Femur (tissue), 1 donor: Measurements from ENCODE around the gene PTGER1.
"Not testable (repeated sequence)": the region's sequence is repeated elsewhere in the genome, so short reads cannot be mapped to it uniquely, and the experiment has no call there.

Source experiments
- DNase-seq: peaks from one replicate; pipeline ENCODE4 v3.0.0-alpha.2; 2017

The PTGER1 gene

DNA sequence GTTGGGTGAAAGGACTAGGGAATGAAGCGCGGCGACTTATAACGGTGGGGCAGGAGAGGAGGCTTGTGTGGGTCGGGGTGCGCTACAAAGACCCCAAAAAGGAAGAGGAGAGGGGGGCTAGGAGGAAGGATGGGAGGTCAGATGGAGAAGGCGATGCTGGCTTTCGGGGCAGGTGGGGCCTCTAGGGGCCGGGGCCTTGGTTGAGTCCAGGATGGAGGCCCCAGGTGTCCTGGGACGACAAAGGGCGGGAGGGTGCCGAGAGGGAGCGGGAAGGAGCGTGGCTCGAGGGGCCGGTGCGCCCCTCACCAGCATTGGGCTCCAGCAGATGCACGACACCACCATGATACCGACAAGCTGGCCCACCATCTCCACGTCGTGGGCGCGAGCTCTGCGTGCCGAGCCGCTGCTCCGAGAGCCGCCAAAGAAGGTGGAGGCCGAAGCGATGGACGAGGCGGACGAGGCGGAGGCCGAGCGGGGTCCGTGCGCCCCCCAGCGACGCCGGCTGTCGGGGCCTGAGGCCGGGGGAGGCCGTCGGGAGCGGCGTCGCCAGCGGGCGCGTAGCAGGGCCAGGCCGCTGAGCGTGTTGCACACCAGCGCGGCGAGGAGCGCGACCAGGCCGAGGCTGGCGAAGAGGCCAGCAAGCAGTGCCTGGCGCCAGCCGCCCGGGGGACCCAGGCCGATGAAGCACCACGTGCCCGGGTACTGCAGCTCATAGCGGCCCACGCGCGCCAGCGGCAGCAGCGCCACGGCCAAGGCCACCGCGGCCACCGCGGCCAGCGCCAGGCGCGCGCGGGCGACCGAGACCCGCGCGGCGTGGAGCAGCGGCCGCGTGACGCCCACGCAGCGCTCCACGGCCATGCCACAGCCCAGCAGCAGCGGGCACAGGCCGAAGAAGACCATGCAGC, 1.8 kb downstream of the PTGER1 start:
- no peak for DNase-seq

DNA sequence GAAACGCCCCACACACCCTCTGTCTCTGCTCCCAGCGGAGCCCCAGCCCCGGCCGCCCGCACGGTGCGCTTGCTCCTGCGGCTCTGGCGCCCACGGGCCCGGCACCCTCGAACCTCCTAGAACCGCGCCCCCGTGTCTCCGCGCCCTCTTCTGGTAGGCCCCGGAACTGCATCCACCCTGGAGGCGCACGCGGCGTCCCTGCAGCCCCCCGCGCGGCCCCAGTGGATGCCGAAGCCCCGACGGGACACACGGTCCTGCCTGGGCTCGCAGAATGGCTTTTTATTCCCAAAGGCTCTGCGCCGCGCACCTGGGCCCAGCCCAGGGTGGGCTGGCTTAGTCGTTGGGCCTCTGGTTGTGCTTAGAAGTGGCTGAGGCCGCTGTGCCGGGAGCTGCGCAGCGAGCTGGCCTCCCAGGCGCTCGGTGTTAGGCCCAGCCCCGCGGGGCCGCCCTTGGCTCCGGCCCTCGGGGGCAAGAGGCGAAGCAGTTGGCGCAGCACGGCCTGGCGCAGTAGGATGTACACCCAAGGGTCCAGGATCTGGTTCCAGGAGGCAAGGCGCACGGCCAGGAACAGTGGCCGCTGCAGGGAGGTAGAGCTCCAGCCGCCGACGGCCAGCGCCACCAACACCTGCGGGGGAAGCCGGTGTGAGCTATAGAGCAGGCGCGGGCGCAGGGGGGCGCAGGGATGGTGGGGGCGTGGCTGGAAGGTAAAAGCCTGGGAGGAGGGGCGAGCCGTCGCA, 2.8 kb downstream of the PTGER1 start:
- DNase-seq = peak; percentile 80

DNA sequence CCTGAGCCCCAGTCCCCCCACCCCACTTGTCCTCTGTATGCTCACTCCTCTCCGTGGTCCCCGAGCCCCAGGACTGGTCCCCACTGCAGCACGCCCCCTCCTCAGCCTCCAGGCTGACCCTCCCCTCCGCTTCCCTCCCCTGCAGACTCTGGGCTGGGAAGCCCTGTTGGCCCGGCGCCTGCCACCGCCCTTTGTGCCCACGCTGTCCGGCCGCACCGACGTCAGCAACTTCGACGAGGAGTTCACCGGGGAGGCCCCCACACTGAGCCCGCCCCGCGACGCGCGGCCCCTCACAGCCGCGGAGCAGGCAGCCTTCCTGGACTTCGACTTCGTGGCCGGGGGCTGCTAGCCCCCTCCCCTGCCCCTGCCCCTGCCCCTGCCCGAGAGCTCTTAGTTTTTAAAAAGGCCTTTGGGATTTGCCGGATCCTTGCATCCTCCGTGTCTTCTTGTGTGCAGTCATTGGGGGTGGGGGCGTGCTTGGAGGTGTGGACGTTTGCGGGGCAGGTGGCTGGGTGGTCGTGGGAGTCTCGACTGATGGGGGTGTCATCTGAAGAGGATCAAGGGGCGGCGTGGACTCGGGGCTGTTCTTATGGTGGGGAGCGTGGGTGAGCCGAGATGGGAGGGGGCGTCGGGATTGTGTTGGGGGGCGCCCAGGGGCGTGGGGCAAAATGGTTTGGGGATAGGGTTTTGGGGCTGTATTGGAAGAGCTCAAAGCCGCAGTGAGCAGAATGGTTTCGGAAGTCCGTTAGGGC, 3.5 kb downstream of the PTGER1 start:
- DNase-seq = no peak

DNA sequence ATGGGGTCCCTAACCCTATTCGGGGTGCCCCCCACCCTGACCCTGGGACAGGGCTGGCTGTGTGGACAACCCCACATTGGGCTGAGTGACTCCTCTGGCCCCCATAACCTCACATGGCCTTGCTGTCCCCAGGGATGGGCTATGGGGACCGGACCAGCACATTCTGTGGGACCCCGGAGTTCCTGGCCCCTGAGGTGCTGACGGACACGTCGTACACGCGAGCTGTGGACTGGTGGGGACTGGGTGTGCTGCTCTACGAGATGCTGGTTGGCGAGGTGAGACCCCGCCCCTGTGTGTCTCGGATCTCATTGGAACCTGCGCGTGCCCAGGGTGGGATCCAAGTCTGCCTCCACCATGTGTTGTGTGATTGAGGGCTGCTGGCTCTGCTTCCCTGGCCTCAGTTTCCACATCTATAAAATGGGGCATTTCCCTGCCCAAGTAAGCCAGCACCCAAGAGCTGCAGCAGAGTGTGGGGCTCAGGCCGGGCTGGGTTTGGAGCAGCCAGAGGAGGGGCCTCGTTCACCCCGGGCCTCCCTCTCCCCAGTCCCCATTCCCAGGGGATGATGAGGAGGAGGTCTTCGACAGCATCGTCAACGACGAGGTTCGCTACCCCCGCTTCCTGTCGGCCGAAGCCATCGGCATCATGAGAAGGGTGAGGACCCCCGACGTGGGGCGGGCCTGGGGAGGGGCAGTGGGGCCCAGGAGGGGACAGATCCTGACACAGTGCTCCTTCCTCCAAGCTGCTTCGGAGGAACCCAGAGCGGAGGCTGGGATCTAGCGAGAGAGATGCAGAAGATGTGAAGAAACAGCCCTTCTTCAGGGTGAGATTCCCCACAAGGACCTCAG, 4.9 kb downstream of the PTGER1 start:
- DNase-seq = no peak

DNA sequence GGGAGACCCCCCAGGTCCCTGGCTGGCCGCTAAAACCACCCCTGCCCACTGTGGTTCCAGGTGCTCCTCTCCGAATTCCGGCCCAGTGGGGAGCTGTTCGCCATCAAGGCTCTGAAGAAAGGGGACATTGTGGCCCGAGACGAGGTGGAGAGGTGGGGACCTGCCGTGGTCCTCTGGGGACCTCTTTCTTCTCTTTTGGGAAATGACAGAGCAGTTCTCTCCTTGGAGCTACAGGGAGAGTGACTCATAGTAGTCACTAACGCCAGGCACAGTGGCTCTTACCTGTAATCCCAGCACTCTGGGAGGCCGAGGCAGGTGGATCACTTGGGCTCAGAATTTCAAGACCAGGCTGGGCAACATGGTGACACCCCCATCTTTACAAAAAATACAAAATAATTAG, 7.3 kb downstream of the PTGER1 start:
- no peak for DNase-seq

DNA sequence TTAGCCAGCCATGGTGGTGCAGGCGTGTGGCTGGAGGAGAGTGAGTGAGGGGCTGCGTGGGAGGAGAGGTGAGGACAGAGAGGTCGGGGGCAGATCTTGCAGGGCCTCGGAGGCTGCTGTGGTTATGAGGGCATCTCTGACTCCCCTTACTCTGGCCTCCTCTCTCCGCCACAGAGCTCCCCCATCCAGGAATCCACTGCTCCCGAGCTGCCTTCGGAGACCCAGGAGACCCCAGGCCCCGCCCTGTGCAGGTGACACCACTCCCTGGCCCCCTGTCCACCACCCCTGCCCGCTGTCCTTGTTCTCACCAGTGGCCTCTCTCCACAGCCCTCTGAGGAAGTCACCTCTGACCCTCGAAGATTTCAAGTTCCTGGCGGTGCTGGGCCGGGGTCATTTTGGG, 7.8 kb downstream of the PTGER1 start:
- DNase-seq = no peak

DNA sequence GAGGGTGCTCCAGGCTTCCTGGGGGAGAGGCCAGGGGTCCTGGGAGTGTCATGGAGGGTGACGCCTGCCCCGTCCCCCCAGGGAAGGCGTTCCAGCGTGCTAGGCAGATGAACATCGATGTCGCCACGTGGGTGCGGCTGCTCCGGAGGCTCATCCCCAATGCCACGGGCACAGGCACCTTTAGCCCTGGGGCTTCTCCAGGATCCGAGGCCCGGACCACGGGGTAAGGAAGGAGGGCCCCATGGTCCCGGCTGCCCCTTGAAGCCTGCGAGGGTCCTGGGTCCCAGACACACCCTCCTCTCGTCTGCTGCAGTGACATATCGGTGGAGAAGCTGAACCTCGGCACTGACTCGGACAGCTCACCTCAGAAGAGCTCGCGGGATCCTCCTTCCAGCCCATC, 11.4 kb downstream of the PTGER1 start:
- DNase-seq = no peak

DNA sequence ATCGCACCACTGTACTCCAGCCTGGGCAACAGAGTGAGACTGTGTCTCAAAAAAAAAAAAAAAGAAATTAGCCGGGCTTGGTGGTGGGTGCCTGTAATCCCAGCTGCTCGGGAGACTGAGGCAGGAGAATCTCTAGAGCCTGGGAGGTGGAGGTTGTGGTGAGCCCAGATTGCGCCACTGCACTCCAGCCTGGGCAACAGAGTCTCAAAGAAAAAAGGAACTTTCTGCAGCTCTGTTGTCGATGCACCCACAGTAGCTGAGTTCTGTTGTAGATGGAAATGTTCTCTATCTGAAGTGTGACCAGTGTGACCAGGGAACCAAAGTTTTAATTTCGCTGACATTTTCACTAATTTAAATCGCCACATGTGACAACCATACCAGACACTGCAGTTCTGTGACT, 12.8 kb downstream of the PTGER1 start:
- DNase-seq = not testable (repeated sequence)

DNA sequence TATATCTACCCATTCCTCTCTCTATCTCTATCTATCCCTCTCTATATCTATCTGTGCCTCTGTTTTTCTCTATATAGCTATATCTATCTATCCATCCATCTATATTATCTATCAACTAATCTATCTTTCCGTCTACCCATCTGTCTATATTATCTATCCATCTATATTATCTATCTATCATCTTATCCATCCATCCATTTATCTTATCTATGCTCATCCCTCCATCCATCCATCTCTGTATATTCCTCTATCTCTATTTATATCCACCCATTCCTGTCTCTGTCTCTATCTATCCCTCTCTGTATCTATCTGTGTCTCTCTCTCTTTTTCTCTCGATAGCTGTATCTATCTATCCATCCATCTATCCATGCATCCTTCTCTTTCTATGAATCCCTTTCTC, 14.2 kb downstream of the PTGER1 start:
- no peak for DNase-seq

DNA sequence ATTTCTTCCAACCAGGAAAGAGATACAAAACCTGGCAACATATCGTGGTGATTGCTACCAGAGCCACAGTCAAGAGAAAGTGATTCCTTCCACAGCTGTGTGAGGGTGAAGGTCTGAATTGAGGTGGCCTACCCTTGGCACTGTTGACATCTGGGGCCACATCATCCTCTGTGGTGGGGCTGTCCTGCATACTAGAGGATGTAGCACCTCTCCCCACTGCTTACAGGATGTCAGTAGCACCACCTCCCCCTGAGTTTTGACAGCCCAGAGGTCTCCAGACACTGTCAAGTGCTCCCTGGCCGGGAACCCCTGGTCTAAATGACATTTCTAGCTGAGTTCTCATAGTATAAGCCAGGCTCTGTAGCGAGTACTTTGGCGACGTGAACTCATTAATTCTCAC, 15.5 kb downstream of the PTGER1 start:
- DNase-seq = no peak

DNA sequence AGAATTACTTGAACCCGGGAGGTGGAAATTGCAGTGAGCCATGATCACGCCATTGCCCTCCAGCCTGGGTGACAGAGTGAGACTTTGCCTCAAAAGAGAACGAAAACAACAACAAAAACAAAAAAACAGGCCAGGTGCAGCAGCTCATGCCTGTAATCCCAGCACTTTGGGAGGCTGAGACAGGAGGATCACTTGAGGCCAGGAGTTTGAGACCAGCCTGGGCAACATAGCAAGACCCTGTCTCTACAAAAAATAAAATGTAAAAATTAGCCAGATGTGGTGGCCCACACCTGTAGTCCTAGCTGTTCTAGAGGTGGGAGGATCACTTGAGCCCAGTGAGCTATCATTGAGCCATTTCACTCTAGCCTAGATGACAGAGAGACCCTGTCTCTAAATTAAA, 22.9 kb downstream of the PTGER1 start:
- not testable (repeated sequence) for DNase-seq

DNA sequence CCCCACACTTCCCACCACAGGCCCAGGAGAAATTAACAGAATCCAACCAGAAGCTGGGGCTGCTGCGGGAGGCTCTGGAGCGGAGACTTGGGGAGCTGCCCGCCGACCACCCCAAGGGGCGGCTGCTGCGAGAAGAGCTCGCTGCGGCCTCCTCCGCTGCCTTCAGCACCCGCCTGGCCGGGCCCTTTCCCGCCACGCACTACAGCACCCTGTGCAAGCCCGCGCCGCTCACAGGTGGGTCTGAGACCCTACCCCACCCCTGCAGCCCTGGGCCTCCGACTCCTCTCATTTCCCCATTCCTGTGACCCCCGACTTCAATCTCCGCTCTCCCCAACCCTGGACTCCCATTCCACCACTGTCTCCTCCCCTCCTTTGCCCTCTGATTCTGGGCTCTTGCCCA, 24.3 kb downstream of the PTGER1 start:
- no peak for DNase-seq

DNA sequence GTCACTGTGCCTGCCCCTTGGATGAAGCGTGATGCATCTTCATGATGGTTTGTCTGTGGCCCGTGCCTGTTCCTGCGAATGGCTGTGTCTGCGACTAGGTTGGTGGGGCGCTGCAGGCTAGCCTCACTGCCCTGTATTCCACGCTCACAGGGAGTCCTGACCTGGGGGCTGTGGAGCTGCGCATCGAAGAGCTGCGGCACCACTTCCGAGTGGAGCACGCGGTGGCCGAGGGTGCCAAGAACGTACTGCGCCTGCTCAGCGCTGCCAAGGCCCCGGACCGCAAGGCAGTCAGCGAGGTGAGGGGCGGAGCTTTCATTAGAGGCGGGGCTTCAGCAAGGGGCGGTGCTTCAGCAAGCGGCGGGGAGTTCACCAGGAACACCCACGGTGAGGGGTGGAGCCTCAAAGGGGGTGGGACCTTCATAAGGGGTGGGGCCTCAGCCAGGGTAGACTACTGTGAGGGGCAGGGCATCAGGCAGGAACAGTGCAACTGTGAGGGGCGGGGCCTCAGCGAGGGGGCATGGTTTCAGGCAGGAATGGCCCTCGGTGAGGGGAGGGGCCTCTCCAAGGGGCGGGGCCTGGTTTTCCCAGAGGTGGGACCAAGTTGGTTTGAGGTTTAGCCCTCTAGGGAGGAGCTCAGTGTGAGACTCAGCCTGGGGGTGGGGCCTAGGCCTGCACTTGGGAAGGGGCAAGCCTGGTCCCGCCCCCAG, 24.8 kb downstream of the PTGER1 start:
- peak; percentile 62 for DNase-seq

DNA sequence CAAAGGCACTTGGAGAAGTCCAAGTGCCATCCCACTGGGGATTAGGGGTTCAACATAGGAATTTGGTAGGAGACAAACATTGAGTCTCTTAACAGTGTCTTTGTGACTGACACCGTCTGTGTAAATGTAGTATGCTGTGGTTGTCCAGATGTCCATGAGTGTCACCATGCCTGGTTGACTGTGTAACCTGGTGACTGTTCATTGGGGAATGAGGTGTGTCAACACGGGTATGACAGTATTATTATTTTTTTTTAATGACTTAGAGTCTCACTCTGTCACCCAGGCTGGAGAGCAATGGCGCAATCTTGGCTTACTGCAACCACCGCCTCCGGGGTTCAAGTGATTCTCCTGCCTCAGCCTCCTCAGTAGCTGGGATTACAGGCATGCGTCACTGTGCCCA, 25.8 kb downstream of the PTGER1 start:
- no peak for DNase-seq

DNA sequence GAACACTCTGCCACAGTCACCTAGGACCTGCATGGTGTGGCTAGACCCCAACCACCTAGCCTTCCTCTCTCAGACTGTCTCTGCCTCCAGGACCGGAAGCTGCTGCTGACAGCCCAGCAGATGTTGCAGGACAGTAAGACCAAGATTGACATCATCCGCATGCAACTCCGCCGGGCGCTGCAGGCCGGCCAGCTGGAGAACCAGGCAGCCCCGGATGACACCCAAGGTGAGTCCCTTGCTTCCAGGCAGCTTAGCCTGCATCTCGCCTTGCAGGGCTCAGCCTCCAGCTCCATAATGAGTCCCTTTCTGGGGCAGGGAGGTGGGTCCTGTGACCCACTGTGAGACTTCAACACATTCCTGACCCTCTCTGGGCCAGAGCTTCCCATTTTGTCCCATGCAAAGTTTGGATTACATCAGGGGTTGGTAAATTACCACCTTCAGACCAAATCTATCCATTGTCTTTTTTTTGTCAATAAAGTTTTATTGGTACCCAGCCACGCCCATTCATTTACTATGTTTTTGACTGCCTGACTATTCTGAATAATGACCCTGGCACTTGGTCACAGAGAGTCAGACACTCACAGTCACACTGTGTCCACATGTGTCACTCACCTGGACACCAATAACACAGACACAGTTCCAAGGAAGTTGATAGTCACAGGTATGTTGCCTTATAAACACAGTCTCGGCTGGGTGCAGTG, 28.7 kb downstream of the PTGER1 start:
- DNase-seq = no peak

DNA sequence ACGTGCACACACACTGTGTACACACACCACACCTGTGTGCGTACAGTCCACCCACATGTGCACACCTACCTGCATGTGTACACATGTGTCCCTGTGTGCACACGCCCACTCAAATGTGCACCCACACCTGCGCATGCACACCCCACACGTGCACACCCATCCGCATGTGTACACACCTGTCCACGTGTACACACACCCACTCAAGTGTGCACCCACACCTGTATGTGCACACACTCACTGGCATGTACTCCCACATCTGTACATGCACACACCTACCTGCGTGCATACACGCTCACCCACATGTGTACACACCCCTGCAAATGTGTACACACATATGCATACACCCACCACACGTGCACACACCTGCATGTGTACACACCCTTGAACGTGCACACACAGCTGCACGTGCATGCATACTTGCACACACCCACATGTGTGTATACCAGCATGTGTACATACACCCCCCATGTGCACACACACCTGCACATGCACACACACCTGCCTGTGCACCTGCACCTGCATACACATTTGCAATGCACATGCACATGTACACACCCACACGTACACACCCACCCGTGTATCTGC, 31.4 kb downstream of the PTGER1 start:
- no peak for DNase-seq

DNA sequence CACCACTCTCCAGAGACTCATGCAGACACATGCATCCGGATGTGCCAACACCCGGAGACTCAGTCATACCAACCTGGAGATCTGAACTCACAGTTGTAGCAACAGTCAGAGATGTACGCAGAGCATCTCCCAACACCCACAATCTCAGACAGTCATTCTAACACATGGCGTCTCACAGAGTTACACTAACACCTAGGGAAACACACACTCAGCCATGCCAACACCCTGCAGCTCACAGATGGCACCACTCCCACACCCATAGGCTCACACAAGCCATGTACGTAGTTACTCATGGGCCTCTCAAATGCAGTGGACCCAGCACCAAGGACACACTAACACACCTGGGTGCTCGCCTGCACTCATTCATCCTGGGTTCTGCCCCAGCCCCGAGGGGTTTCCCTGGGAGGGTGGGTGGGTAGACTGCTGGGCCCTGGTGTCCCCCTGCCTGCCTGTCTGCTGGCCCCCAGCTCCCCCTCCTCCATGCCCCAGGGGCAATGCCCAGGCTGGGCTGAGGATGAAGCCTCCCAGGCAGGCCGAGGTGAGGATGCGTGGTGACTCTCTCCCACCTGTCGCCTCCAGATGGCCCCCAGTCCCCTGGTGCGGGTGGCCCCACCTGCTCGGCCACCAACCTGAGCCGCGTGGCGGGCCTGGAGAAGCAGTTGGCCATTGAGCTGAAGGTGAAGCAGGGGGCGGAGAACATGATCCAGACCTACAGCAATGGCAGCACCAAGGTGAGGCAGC, 32.1 kb downstream of the PTGER1 start:
- no peak for DNase-seq

DNA sequence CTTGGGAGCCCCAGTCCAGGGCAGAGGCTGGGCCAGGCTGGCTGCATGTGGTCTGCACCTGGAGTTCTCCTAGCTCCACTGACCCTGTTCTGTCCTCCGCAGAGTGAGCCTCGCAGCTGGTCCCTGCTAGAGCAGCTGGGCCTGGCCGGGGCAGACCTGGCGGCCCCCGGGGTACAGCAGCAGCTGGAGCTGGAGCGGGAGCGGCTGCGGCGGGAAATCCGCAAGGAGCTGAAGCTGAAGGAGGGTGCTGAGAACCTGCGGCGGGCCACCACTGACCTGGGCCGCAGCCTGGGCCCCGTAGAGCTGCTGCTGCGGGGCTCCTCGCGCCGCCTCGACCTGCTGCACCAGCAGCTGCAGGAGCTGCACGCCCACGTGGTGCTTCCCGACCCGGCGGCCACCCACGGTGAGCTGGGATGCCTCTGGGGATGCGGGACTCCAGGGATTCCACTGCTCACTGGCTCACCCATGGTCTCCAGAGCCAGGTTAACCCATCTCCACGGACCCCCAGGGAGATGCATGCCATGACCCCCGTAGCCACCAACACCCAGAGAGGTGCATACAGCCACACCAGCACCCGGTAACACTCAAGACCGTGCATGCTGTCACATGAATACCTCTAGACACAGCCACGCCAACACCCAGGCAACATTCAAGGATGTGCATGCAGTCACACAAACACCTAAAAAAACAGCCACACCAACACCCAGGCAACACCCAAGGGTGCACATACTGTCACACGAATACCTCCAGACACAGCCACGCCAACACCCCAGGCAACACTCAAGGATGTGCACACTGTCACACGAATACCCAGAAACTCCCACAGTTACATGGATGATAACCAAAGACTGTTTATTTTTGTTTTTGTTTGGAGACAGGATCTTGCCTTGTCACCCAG, 33.9 kb downstream of the PTGER1 start:
- peak; percentile 59 for DNase-seq

DNA sequence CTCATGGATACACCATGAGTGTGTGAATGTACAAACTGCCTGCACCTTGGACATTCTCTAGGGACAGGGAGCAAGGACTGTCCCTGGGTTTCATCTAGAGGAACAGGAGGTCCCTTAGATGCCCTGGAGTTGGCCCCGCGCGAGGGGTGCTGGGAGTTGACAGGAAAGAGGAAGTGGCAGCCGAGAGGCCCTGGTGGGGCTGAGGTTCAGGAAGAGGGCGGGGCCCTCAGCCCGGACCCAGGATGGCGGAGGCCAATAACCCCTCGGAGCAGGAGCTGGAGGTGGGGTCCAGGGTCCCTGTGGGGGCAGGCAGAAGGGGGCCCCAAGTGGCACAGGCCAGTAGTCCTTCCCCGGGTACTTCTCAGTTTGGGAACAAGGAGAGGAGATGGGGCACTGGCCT, 35.1 kb downstream of the PTGER1 start:
- DNase-seq = peak; percentile 72
